Hepatocyte (in vitro differentiated cells): ENCODE results near the gene ZFP36L2. TPM values are rescaled to one million over a fixed set of nuclear protein-coding genes. Genes with fewer than 3 reads are reported as not detected.

Source experiments
- DNase-seq: peaks from one replicate; pipeline ENCODE4 v3.0.0-alpha.2; 2016; ENCODE audit warnings: low spot score
- H2AFZ ChIP-seq: fragments of 200-600 bp; sonication (generic); 2 replicates; pipeline ENCODE4 v1.6.0; 2016; ENCODE audit warnings: antibody characterized with exemption, mild to moderate bottlenecking
- H3K27ac ChIP-seq: fragments of 200-600 bp; sonication (generic); 2 replicates; pipeline ENCODE4 v1.5.1; 2016; ENCODE audit warnings: mild to moderate bottlenecking
- H3K27me3 ChIP-seq: fragments of 200-600 bp; sonication (generic); 2 replicates; pipeline ENCODE4 v1.6.1; 2016
- H3K36me3 ChIP-seq: fragments of 200-600 bp; sonication (generic); replicated peaks from 2 replicates; pipeline ENCODE4 v1.5.1; 2016; ENCODE audit warnings: low read depth; ENCODE audit not compliant: insufficient read depth
- H3K4me1 ChIP-seq: fragments of 200-600 bp; sonication (generic); 2 replicates; pipeline ENCODE4 v1.5.1; 2016; ENCODE audit warnings: mild to moderate bottlenecking, moderate library complexity; ENCODE audit not compliant: insufficient read depth
- H3K4me2 ChIP-seq: fragments of 200-600 bp; sonication (generic); 2 replicates; pipeline ENCODE4 v1.6.0; 2016
- H3K4me3 ChIP-seq: fragments of 200-600 bp; sonication (generic); 2 replicates; pipeline ENCODE4 v1.5.1; 2016; ENCODE audit warnings: mild to moderate bottlenecking
- H3K79me2 ChIP-seq: fragments of 200-600 bp; sonication (generic); 2 replicates; pipeline ENCODE4 v1.6.0; 2017; ENCODE audit warnings: mild to moderate bottlenecking
- H3K9me2 ChIP-seq: fragments of 200-600 bp; sonication (generic); replicated peaks from 2 replicates; pipeline ENCODE4 v1.6.0; 2017; ENCODE audit warnings: mild to moderate bottlenecking; ENCODE audit not compliant: insufficient read depth
- H3K9me3 ChIP-seq: fragments of 200-600 bp; sonication (generic); 2 replicates; pipeline ENCODE4 v1.5.1; 2016; ENCODE audit warnings: low read depth, mild to moderate bottlenecking
- H4K20me1 ChIP-seq: fragments of 200-600 bp; sonication (generic); 2 replicates; pipeline ENCODE4 v1.6.0; 2016; ENCODE audit warnings: mild to moderate bottlenecking; ENCODE audit not compliant: insufficient read depth, poor library complexity, severe bottlenecking
- EZH2 ChIP-seq: fragments of 200-600 bp; sonication (generic); IDR thresholded peaks from 2 replicates; pipeline ENCODE4 v1.6.1; 2016; ENCODE audit warnings: antibody characterized with exemption, mild to moderate bottlenecking, borderline replicate concordance
- EZH2phosphoT487 ChIP-seq: fragments of 200-600 bp; sonication (generic); IDR thresholded peaks from one replicate; pipeline ENCODE4 v1.6.1; 2018; ENCODE audit warnings: antibody characterized with exemption, mild to moderate bottlenecking, low read depth, moderate library complexity; ENCODE audit not compliant: unreplicated experiment, severe bottlenecking
- WGBS: methylation state at CpG from one replicate; pipeline ENCODE4 v1.1.6; 2016; ENCODE audit warnings: low lambda C conversion rate; ENCODE audit errors: missing lambda C conversion rate; 5-methylcytosine and 5-hydroxymethylcytosine counted together
- polyA plus RNA-seq: library from polyadenylated mRNA; unstranded; fragments of >200 nt; fragmentation: Nextera tagmentation; extraction: Ambion mirVana; gene quantifications from 2 replicates; pipeline ENCODE4 v1.2.1, GENCODE V29; 2016
- total RNA-seq: library from RNA; depleted of rRNA; stranded (reverse); fragments of >200 nt; gene quantifications from 2 replicates; pipeline ENCODE4 v1.2.3, GENCODE V29; 2014
- TF ChIP-seq, protein P1 (sequence below): fragments of 200-600 bp; sonication (generic); IDR thresholded peaks from 2 replicates; pipeline ENCODE4 v1.5.1; 2016; ENCODE audit warnings: antibody characterized with exemption, mild to moderate bottlenecking; ENCODE audit not compliant: poor library complexity

The ZFP36L2 gene
- total and polyA plus RNA-seq, 2 experiments from 2014 or later = 85.1 to 285 TPM

- TF ChIP-seq, protein P1, sequence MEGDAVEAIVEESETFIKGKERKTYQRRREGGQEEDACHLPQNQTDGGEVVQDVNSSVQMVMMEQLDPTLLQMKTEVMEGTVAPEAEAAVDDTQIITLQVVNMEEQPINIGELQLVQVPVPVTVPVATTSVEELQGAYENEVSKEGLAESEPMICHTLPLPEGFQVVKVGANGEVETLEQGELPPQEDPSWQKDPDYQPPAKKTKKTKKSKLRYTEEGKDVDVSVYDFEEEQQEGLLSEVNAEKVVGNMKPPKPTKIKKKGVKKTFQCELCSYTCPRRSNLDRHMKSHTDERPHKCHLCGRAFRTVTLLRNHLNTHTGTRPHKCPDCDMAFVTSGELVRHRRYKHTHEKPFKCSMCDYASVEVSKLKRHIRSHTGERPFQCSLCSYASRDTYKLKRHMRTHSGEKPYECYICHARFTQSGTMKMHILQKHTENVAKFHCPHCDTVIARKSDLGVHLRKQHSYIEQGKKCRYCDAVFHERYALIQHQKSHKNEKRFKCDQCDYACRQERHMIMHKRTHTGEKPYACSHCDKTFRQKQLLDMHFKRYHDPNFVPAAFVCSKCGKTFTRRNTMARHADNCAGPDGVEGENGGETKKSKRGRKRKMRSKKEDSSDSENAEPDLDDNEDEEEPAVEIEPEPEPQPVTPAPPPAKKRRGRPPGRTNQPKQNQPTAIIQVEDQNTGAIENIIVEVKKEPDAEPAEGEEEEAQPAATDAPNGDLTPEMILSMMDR = no peak
- TF ChIP-seq EZH2phosphoT487 = no peak
- no peak for TF ChIP-seq EZH2
Measured at GRCh38 chr2:43239981-43240765, 13.8 kb upstream of the ZFP36L2 start.

GRCh38 chr2:43238813-43239212 lies 12.4 kb upstream of the ZFP36L2 start:
- DNase-seq = no peak

More at GRCh38 chr2:43239981-43240765, 13.8 kb upstream of the ZFP36L2 start:
- Histone ChIP-seq H3K27me3 (no peaks in the 10 kb centered on the region), H2AFZ (no peak overlapping the region), H3K79me2 (no peaks in the 10 kb centered on the region), H3K4me1 (no peaks in the 10 kb centered on the region), H3K9me2 (no peaks in the 10 kb centered on the region), H3K36me3 (no peaks in the 10 kb centered on the region), H3K27ac (no peak overlapping the region), H3K9me3 (no peaks in the 10 kb centered on the region), H4K20me1 (no peaks in the 10 kb centered on the region), H3K4me2 (no peak overlapping the region), H3K4me3 (no peak overlapping the region)
- WGBS = 88% methylated on average over 13 of the region's 13 CpGs
- no peak for DNase-seq

GRCh38 chr2:43238176-43238575 lies 11.8 kb upstream of the ZFP36L2 start:
- H2AFZ ChIP-seq = no peak overlapping the region
- H3K27ac ChIP-seq = no peak overlapping the region
- no peak for DNase-seq
- TF ChIP-seq EZH2phosphoT487 (no peak), EZH2 (no peak)
- TF ChIP-seq, protein P1 = no peak
- no peak overlapping the region for H3K4me3 ChIP-seq
- H4K20me1 ChIP-seq = no peaks in the 10 kb centered on the region
- no peaks in the 10 kb centered on the region for H3K79me2 ChIP-seq
- H3K9me2 ChIP-seq = no peaks in the 10 kb centered on the region
- no peak overlapping the region for H3K4me2 ChIP-seq
- no peaks in the 10 kb centered on the region for H3K27me3 ChIP-seq
- H3K36me3 ChIP-seq = no peaks in the 10 kb centered on the region
- no peaks in the 10 kb centered on the region for H3K4me1 ChIP-seq
- no peaks in the 10 kb centered on the region for H3K9me3 ChIP-seq

More at GRCh38 chr2:43238813-43239212, 12.4 kb upstream of the ZFP36L2 start:
- Histone ChIP-seq H3K9me3 (no peaks in the 10 kb centered on the region), H3K4me1 (no peaks in the 10 kb centered on the region), H3K4me3 (no peak overlapping the region), H3K9me2 (no peaks in the 10 kb centered on the region), H3K36me3 (no peaks in the 10 kb centered on the region), H3K79me2 (no peaks in the 10 kb centered on the region), H3K4me2 (no peak overlapping the region), H2AFZ (no peak overlapping the region), H3K27me3 (no peaks in the 10 kb centered on the region), H4K20me1 (no peaks in the 10 kb centered on the region), H3K27ac (no peak overlapping the region)
- TF ChIP-seq EZH2 (no peak), EZH2phosphoT487 (no peak)
- TF ChIP-seq, protein P1 = no peak
- WGBS = 95% methylated on average over 3 of the region's 3 CpGs
